CD14-positive monocyte (primary cell): Measurements from ENCODE around the gene ISOC1. TPM values are rescaled to one million over a fixed set of nuclear protein-coding genes. Genes with fewer than 3 reads are reported as not detected.

Experiments used
- DNase-seq, 3 donors: peaks; one replicate each; pipeline ENCODE4 v3.0.0-alpha.2; 2011 to 2022
- H2AFZ ChIP-seq: 2 replicates; pipeline ENCODE4 v1.6.0; 2012; ENCODE audit warnings: mild to moderate bottlenecking, low read depth, low read length, inconsistent platforms; ENCODE audit not compliant: insufficient read depth, poor library complexity, severe bottlenecking
- H3K27ac ChIP-seq, 2 donors: 1 replicate in 1 of 2; 2 replicates in 1 of 2; pipeline ENCODE4 v1.5.1; 2012 to 2013; ENCODE audit warnings: low read length in 2 of 2, control low read depth in 1 of 2, inconsistent platforms in 1 of 2, low read depth in 1 of 2, mild to moderate bottlenecking in 1 of 2
- H3K27me3 ChIP-seq, 2 donors: one replicate each; pipeline versions ENCODE4 v1.6.0 to v1.6.1; 2011 to 2013; ENCODE audit warnings: low read length in 2 of 2; ENCODE audit not compliant: control insufficient read depth in 2 of 2, insufficient read depth in 2 of 2
- H3K36me3 ChIP-seq, 2 donors: replicated peaks in 1 of 2; 1 replicate in 1 of 2; 2 replicates in 1 of 2; pipeline versions ENCODE4 v1.5.1 to v1.6.1; 2012 to 2013; ENCODE audit warnings: low read length in 2 of 2, control low read depth in 1 of 2, inconsistent platforms in 1 of 2, mild to moderate bottlenecking in 1 of 2; ENCODE audit not compliant: insufficient read depth in 2 of 2, control insufficient read depth in 1 of 2
- H3K4me1 ChIP-seq, 2 donors: 1 replicate in 1 of 2; 2 replicates in 1 of 2; pipeline versions ENCODE4 v1.5.1 to v1.6.1; 2012 to 2013; ENCODE audit warnings: low read length in 2 of 2, control low read depth in 1 of 2, inconsistent platforms in 1 of 2, mild to moderate bottlenecking in 1 of 2, moderate library complexity in 1 of 2; ENCODE audit not compliant: insufficient read depth in 2 of 2, control insufficient read depth in 1 of 2
- H3K4me2 ChIP-seq: replicated peaks from 2 replicates; pipeline ENCODE3; 2012; ENCODE audit warnings: low read length, moderate library complexity, mild to moderate bottlenecking; ENCODE audit not compliant: poor library complexity, severe bottlenecking; ENCODE audit errors: extremely low read depth
- H3K4me3 ChIP-seq, 3 experiments: fragments of 200-600 bp in 1 of 3; sonication (generic) in 1 of 3; replicated peaks in 1 of 3; 1 replicate in 2 of 3; 2 replicates in 1 of 3; pipeline ENCODE4 v1.5.1; 2011 to 2013; ENCODE audit warnings: low read length in 3 of 3, mild to moderate bottlenecking in 3 of 3, control low read depth in 2 of 3, low read depth in 2 of 3, inconsistent platforms in 1 of 3, moderate library complexity in 1 of 3
- H3K79me2 ChIP-seq: 2 replicates; pipeline ENCODE4 v1.6.0; 2012; ENCODE audit warnings: mild to moderate bottlenecking, control low read depth, inconsistent platforms, low read length, moderate library complexity; ENCODE audit not compliant: insufficient read depth
- H3K9ac ChIP-seq: 2 replicates; pipeline ENCODE4 v1.6.0; 2017; ENCODE audit warnings: low read length, mild to moderate bottlenecking; ENCODE audit not compliant: insufficient read depth, poor library complexity, severe bottlenecking
- H3K9me3 ChIP-seq, 2 donors: replicated peaks in 1 of 2; 1 replicate in 1 of 2; 2 replicates in 1 of 2; pipeline versions ENCODE4 v1.5.1 to v1.6.1; 2012 to 2013; ENCODE audit warnings: low read length in 2 of 2, control low read depth in 1 of 2; ENCODE audit not compliant: control insufficient read depth in 1 of 2, insufficient read depth in 1 of 2
- H4K20me1 ChIP-seq: 2 replicates; pipeline ENCODE4 v1.6.0; 2012; ENCODE audit warnings: mild to moderate bottlenecking, low read length, control low read depth, moderate library complexity; ENCODE audit not compliant: insufficient read depth
- H3K27ac Mint-ChIP-seq, 7 donors: one replicate each; pipeline ENCODE4 v1.8.0; 2020; ENCODE audit warnings: mild to moderate bottlenecking in 7 of 7, mixed read lengths in 7 of 7, moderate library complexity in 6 of 7, inconsistent platforms in 2 of 7
- H3K27me3 Mint-ChIP-seq, 3 donors: one replicate each; pipeline ENCODE4 v1.8.0; 2021 to 2022; ENCODE audit warnings: low read depth in 3 of 3, mild to moderate bottlenecking in 3 of 3, mixed read lengths in 3 of 3, moderate library complexity in 3 of 3, inconsistent platforms in 1 of 3
- H3K36me3 Mint-ChIP-seq, 2 donors: one replicate each; pipeline ENCODE4 v1.8.0; 2020; ENCODE audit warnings: mixed read lengths in 2 of 2, inconsistent platforms in 1 of 2, mild to moderate bottlenecking in 1 of 2
- H3K4me1 Mint-ChIP-seq: one replicate; pipeline ENCODE4 v1.8.0; 2020; ENCODE audit warnings: mild to moderate bottlenecking, mixed read lengths
- H3K4me3 Mint-ChIP-seq, 2 donors: one replicate each; pipeline ENCODE4 v1.8.0; 2020; ENCODE audit warnings: mild to moderate bottlenecking in 2 of 2, mixed read lengths in 2 of 2, moderate library complexity in 1 of 2
- H3K9me3 Mint-ChIP-seq, 7 donors: one replicate each; pipeline ENCODE4 v1.8.0; 2020 to 2022; ENCODE audit warnings: mixed read lengths in 7 of 7, mild to moderate bottlenecking in 6 of 7, moderate library complexity in 6 of 7, inconsistent platforms in 2 of 7
- CTCF ChIP-seq: fragments of 200-600 bp; IDR thresholded peaks from one replicate; pipeline ENCODE4 v1.8.0; 2022; ENCODE audit warnings: antibody characterized with exemption, mild to moderate bottlenecking
- WGBS: methylation state at CpG from one replicate; pipeline ENCODE4 v1.1.5; 2013; ENCODE audit warnings: missing lambda C conversion rate; ENCODE audit not compliant: insufficient coverage; 5-methylcytosine and 5-hydroxymethylcytosine counted together
- intact Hi-C, 2 donors: fragments of 100-400 bp; cut with micrococcal nuclease; formaldehyde crosslinking; loops; one replicate each; pipeline versions ENCODE4 v1.15.0 to v1.15.1; 2023
- polyA plus RNA-seq, 3 donors: library from polyadenylated mRNA; depleted of rRNA in 1 of 3; unstranded in 2 of 3; stranded (reverse) in 1 of 3; fragments of 300-500 nt in 2 of 3; fragments of >200 nt in 1 of 3; fragmentation: Illumina TruSeq in 2 of 3; gene quantifications; 1 replicate in 2 of 3; 2 replicates in 1 of 3; pipeline ENCODE4 v1.2.3, GENCODE V29; 2012 to 2021

Gene ISOC1
- polyA plus RNA-seq, 3 donors, result 5.6 to 19.4 (median 16.6) TPM

GRCh38 chr5:129099184-129099569 is 4.6 kb downstream of the ISOC1 start:
- Histone ChIP-seq H3K9ac (no peak overlapping the region), H3K9me3 (no peaks in the 10 kb centered on the region), H3K4me3 (no peak overlapping the region), H3K36me3 (no peaks in the 10 kb centered on the region), H3K79me2 (no peaks in the 10 kb centered on the region), H3K27me3 (peaks cover 0 to under 1% of the 10 kb centered on the region in 2 donors), H2AFZ (no peak overlapping the region), H3K4me1 (peaks cover 7 to 10% of the 10 kb centered on the region in 2 donors), H3K4me2 (no peak overlapping the region), H4K20me1 (no peaks in the 10 kb centered on the region), H3K27ac (no peak overlapping the region)
- no peak for DNase-seq
- Mint-ChIP-seq H3K27ac (no peak overlapping the region), H3K4me3 (no peak overlapping the region), H3K4me1 (peaks cover 23% of the 10 kb centered on the region), H3K9me3 (peaks cover 0 to 2% (median 0%) of the 10 kb centered on the region in 7 donors), H3K36me3 (no peaks in the 10 kb centered on the region), H3K27me3 (peaks cover under 1 to 1% (median under 1%) of the 10 kb centered on the region in 3 donors)
- WGBS, result no CpG with 5 or more reads among the region's 1 CpG
- intact Hi-C loops, result no loop called here
- TF ChIP-seq CTCF, result no peak

DNA sequence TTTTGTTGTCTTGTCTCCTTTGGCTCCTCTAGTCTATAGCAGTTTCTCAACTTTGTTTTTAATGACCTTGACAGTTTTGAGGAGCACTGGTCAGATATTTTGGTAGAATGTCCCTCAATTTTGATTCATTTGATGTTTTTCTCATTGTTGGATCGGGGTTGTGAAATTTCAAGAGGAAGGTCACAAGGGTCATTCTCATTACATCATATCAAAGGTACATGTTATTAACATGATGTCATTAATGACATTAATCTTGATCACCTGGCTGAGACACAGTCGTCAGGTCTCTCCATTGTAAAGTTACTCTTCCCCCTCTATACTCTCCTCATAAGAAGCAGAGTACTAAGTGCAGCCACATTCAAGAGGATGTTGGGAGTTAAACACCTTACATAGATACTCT is 7.2 kb downstream of the ISOC1 start:
- no peaks in the 10 kb centered on the region for H3K79me2 ChIP-seq
- peaks cover 0 to 1% (median 0%) of the 10 kb centered on the region in 3 donors for H3K27me3 Mint-ChIP-seq

More for the DNA sequence above, 7.2 kb downstream of the ISOC1 start:
- no peaks in the 10 kb centered on the region for H3K4me1 ChIP-seq
- no peak overlapping the region for H2AFZ ChIP-seq
- no peak for DNase-seq
- no peaks in the 10 kb centered on the region for H3K9me3 ChIP-seq
- Mint-ChIP-seq H3K36me3 (peaks cover under 1 to 7% of the 10 kb centered on the region in 2 donors), H3K9me3 (no peaks in the 10 kb centered on the region), H3K4me3 (no peak overlapping the region), H3K4me1 (peaks cover 14% of the 10 kb centered on the region), H3K27ac (no peak overlapping the region)
- H3K36me3 ChIP-seq, result peaks cover 0 to 9% of the 10 kb centered on the region in 2 donors
- H3K9ac ChIP-seq, result no peak overlapping the region
- intact Hi-C loops, result no loop called here
- no peak overlapping the region for H3K4me2 ChIP-seq
- H4K20me1 ChIP-seq, result no peaks in the 10 kb centered on the region
- no peak overlapping the region for H3K27ac ChIP-seq
- H3K27me3 ChIP-seq, result no peaks in the 10 kb centered on the region
- no peak overlapping the region for H3K4me3 ChIP-seq
- no peak for TF ChIP-seq CTCF
- WGBS, result no CpG with 5 or more reads among the region's 2 CpGs
